Caco-2 (cell line): ENCODE measurements around the gene BHMT. TPM values are rescaled to one million over a fixed set of nuclear protein-coding genes. Genes with fewer than 3 reads are reported as not detected.

ENCODE experiments used
- BruUV-seq: library from RNA; stranded (reverse); fragments of 400-500 nt; replicated peaks from 2 replicates; lab custom pipeline; 2021; lab: Mats Ljungman, UMichigan
- CTCF ChIA-PET: fragments of 300-600 bp; sonication (Branson Sonifier 250); formaldehyde crosslinking; loops from one replicate; lab custom pipeline; 2022; ENCODE audit warnings: antibody characterized with exemption; lab: Charles Lee
- POLR2A ChIA-PET: fragments of 300-600 bp; sonication (Branson Sonifier 250); formaldehyde crosslinking; loops from one replicate; lab custom pipeline; 2022; ENCODE audit warnings: antibody characterized with exemption; lab: Charles Lee
- DNase-seq, 2 experiments: peaks; one replicate each; pipeline versions ENCODE4 v3.0.0 to v3.0.0-alpha.2; 2020 to 2022
- H3K27me3 ChIP-seq: replicated peaks from 2 replicates; pipeline ENCODE4 v1.6.0; 2011; ENCODE audit warnings: low read length; ENCODE audit not compliant: control insufficient read depth, insufficient read depth
- H3K36me3 ChIP-seq: 2 replicates; pipeline ENCODE4 v1.5.1; 2011; ENCODE audit warnings: low read length; ENCODE audit not compliant: control insufficient read depth, insufficient read depth
- H3K4me1 ChIP-seq: fragments of 250-450 bp; sonication (Bioruptor Pico); 2 replicates; pipeline ENCODE4 v1.5.1; 2020; ENCODE audit warnings: mild to moderate bottlenecking
- H3K4me3 ChIP-seq: 2 replicates; pipeline ENCODE4 v1.5.1; 2011; ENCODE audit warnings: low read depth, mild to moderate bottlenecking, control low read depth, low read length
- H3K9me3 ChIP-seq: fragments of 250-450 bp; sonication (Bioruptor Pico); 2 replicates; pipeline ENCODE4 v1.5.1; 2020; ENCODE audit warnings: mild to moderate bottlenecking, moderate library complexity
- H3K27ac Mint-ChIP-seq: one replicate; pipeline ENCODE4 v1.8.0; 2022; ENCODE audit warnings: mixed read lengths; ENCODE audit not compliant: unreplicated experiment
- H3K27me3 Mint-ChIP-seq: one replicate; pipeline ENCODE4 v1.8.0; 2022; ENCODE audit warnings: mixed read lengths; ENCODE audit not compliant: insufficient read depth, unreplicated experiment
- H3K36me3 Mint-ChIP-seq: one replicate; pipeline ENCODE4 v1.8.0; 2022; ENCODE audit warnings: mild to moderate bottlenecking, mixed read lengths; ENCODE audit not compliant: insufficient read depth, unreplicated experiment
- H3K4me1 Mint-ChIP-seq: one replicate; pipeline ENCODE4 v1.8.0; 2022; ENCODE audit warnings: low read depth, mixed read lengths; ENCODE audit not compliant: unreplicated experiment
- H3K4me3 Mint-ChIP-seq: one replicate; pipeline ENCODE4 v1.8.0; 2022; ENCODE audit warnings: mild to moderate bottlenecking, moderate library complexity, mixed read lengths; ENCODE audit not compliant: unreplicated experiment
- H3K9me3 Mint-ChIP-seq: one replicate; pipeline ENCODE4 v1.8.0; 2022; ENCODE audit warnings: mixed read lengths; ENCODE audit not compliant: unreplicated experiment
- CTCF ChIP-seq, 2 experiments: fragments of 200-600 bp in 1 of 2; IDR thresholded peaks; 1 replicate in 1 of 2; 2 replicates in 1 of 2; pipeline versions ENCODE4 v1.5.1 to v1.8.0; 2011 to 2022; ENCODE audit warnings: antibody characterized with exemption in 1 of 2, control low read depth in 1 of 2, inconsistent platforms in 1 of 2, low read depth in 1 of 2, low read length in 1 of 2, mild to moderate bottlenecking in 1 of 2, moderate library complexity in 1 of 2; ENCODE audit not compliant: insufficient read depth in 1 of 2, severe bottlenecking in 1 of 2, unreplicated experiment in 1 of 2
- intact Hi-C: fragments of 100-400 bp; cut with micrococcal nuclease; formaldehyde crosslinking; loops from one replicate; pipeline ENCODE4 v1.10.0; 2022; ENCODE audit not compliant: unreplicated experiment
- total RNA-seq: library from RNA; stranded (reverse); gene quantifications from 2 replicates; pipeline ENCODE4 v1.2.3, GENCODE V29; 2022

Gene BHMT
- total RNA-seq, 1 experiment from 2014 or later: not detected

GRCh38 chr5:79168031-79168430 is 56.4 kb downstream of the BHMT start:
- no peaks in the 10 kb centered on the region for H3K9me3 Mint-ChIP-seq

GRCh38 chr5:79170661-79171060 is 59.1 kb downstream of the BHMT start:
- CTCF ChIA-PET: no interaction called here
- intact Hi-C loops: no loop called here
- no TSS peak for BruUV-seq
- POLR2A ChIA-PET: no interaction called here
- Mint-ChIP-seq H3K27me3 (no peaks in the 10 kb centered on the region), H3K9me3 (no peaks in the 10 kb centered on the region), H3K36me3 (no peaks in the 10 kb centered on the region), H3K4me1 (peaks cover 5% of the 10 kb centered on the region), H3K4me3 (no peak overlapping the region), H3K27ac (no peak overlapping the region)
- H3K4me1 ChIP-seq: peaks cover 29% of the 10 kb centered on the region
- TF ChIP-seq CTCF (IDR thresholded peaks at IDR 0.05; ENCODE audit: insufficient read depth in 1 of 2, low read depth in 1 of 2, low read length in 1 of 2, severe bottlenecking in 1 of 2, unreplicated experiment in 1 of 2): no peak
- no peak overlapping the region for H3K4me3 ChIP-seq
- no peaks in the 10 kb centered on the region for H3K27me3 ChIP-seq
- H3K36me3 ChIP-seq: no peaks in the 10 kb centered on the region
- no peak for DNase-seq
- H3K9me3 ChIP-seq: no peaks in the 10 kb centered on the region

More at GRCh38 chr5:79168031-79168430, 56.4 kb downstream of the BHMT start:
- no peak overlapping the region for H3K4me3 ChIP-seq
- DNase-seq: no peak
- H3K9me3 ChIP-seq: no peaks in the 10 kb centered on the region
- H3K36me3 ChIP-seq: no peaks in the 10 kb centered on the region
- CTCF ChIA-PET: no interaction called here
- intact Hi-C loops: no loop called here
- POLR2A ChIA-PET: no interaction called here
- H3K27ac Mint-ChIP-seq: no peak overlapping the region
- H3K27me3 Mint-ChIP-seq: no peaks in the 10 kb centered on the region
- BruUV-seq: no TSS peak
- no peak for TF ChIP-seq CTCF (IDR thresholded peaks at IDR 0.05; ENCODE audit: insufficient read depth in 1 of 2, low read depth in 1 of 2, low read length in 1 of 2, severe bottlenecking in 1 of 2, unreplicated experiment in 1 of 2)
- H3K36me3 Mint-ChIP-seq: no peaks in the 10 kb centered on the region
- H3K4me1 ChIP-seq: peaks cover 18% of the 10 kb centered on the region
- H3K27me3 ChIP-seq: no peaks in the 10 kb centered on the region
- H3K4me1 Mint-ChIP-seq: peaks cover 5% of the 10 kb centered on the region
- H3K4me3 Mint-ChIP-seq: no peak overlapping the region

GRCh38 chr5:79171635-79172245 is 60.1 kb downstream of the BHMT start:
- Histone ChIP-seq H3K36me3 (no peaks in the 10 kb centered on the region), H3K4me1 (peaks cover 29% of the 10 kb centered on the region), H3K4me3 (no peak overlapping the region), H3K9me3 (no peaks in the 10 kb centered on the region), H3K27me3 (no peaks in the 10 kb centered on the region)
- POLR2A ChIA-PET: no interaction called here
- CTCF ChIA-PET: interaction anchor here (1.4 kb wide), 1 partner anchor 39 kb away, joined by 4 read pairs; no protein-coding TSS in a partner anchor
- Mint-ChIP-seq H3K36me3 (no peaks in the 10 kb centered on the region), H3K4me1 (peaks cover 5% of the 10 kb centered on the region), H3K27me3 (no peaks in the 10 kb centered on the region), H3K9me3 (no peaks in the 10 kb centered on the region), H3K27ac (no peak overlapping the region), H3K4me3 (no peak overlapping the region)
- no TSS peak for BruUV-seq
- no peak for DNase-seq
- intact Hi-C loops: loop anchor here (2.0 kb wide), 1 partner anchor 65 kb away; the partner anchor contains the start of gene JMY
- TF ChIP-seq CTCF (IDR thresholded peaks at IDR 0.05; ENCODE audit: insufficient read depth in 1 of 2, low read depth in 1 of 2, low read length in 1 of 2, severe bottlenecking in 1 of 2, unreplicated experiment in 1 of 2): no peak
